HG03045 (cell line): ENCODE data around the gene BANP.
"Not testable (repeated sequence)": the region's sequence is repeated elsewhere in the genome, so short reads cannot be mapped to it uniquely, and the experiment has no call there.

Experiments used
- ATAC-seq: cut with Tn5 transposase; IDR thresholded peaks from one replicate; pipeline ENCODE4 v1.9.1; 2021; ENCODE audit warnings: mild to moderate bottlenecking, moderate library complexity; ENCODE audit not compliant: unreplicated experiment

Gene BANP, protein sequence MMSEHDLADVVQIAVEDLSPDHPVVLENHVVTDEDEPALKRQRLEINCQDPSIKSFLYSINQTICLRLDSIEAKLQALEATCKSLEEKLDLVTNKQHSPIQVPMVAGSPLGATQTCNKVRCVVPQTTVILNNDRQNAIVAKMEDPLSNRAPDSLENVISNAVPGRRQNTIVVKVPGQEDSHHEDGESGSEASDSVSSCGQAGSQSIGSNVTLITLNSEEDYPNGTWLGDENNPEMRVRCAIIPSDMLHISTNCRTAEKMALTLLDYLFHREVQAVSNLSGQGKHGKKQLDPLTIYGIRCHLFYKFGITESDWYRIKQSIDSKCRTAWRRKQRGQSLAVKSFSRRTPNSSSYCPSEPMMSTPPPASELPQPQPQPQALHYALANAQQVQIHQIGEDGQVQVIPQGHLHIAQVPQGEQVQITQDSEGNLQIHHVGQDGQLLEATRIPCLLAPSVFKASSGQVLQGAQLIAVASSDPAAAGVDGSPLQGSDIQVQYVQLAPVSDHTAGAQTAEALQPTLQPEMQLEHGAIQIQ

DNA sequence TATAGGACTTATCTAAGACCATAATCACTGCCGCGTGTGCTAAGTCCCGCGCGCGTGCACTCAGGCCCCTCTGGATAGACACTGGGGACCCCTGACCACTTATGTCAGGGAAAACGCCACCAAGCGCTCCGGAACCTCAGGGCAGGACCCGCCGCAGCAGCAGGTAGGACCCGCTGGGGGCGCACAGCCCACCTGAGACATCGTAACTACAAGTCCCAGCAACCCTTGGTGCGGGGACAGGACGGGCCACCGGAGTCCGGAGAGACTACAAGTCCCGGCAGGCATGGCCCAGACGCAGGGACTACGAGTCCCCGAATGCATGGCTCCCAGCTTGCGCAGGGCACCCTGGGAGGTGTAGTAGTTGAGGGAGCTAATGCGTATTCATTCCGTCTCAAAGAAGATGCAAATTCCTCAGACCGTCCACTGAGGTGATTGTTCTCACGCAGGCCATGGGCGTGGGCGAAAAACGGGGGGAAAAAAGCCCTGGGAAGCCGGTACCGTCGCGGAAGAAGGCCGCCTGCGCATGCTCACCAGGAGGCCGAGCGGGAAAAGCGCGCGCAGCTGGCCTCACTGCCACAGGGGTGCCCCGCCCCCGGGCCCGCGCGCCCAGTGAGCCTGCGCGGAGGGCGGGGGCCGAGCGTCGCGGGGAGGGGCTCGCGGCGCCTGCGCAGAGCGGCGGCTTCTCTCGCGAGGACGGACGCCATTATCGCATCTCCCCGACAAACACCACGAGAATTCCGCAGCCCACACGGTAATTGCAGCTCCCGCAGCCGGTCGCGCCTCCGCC, at the start of gene BANP:
Gene BANP (plus strand): TSS at position 670 of the 787 bp plus-strand sequence. CDS start 23,682 bp downstream, outside the sequence.
- peak; percentile 79 for ATAC-seq

DNA sequence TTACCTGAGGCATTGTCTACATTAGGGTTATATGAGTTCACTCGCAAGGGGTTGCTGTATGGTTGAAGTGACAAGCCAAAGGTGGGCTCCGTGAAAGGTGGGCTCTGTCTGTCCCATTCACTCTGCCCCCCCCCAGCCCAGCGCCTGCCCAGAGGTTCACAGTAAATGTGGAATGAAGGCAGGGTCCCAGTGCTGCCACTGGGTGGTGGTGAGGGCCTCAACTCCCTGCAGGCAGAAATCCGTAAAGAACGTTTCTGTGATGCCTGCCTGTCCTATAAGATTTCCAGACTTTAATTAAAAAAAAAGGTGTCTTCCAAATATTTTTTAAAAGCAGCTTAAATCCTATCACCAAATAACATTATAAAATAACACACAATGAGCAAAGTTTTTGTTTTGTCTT, 46.3 kb upstream of the BANP start:
- not testable (repeated sequence) for ATAC-seq

DNA sequence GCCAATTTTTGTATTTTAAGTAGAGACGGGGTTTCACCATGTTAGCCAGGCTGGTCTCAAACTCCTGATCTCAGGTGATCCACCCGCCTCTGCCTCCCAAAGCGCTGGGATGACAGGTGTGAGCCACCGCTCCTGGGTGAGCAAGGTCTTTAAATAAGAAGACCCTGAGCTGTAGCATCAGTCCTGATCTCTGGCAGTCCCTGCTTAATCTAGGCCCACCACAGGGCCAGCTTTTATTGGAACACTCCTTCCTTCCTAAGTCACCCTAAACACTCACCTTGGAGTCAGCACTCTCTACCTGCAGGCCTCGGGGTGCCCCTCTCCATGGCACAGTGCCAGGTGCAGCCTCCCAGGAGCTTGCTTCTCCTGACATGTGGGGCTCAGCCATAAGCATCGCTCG, 45.7 kb upstream of the BANP start:
- not testable (repeated sequence) for ATAC-seq

DNA sequence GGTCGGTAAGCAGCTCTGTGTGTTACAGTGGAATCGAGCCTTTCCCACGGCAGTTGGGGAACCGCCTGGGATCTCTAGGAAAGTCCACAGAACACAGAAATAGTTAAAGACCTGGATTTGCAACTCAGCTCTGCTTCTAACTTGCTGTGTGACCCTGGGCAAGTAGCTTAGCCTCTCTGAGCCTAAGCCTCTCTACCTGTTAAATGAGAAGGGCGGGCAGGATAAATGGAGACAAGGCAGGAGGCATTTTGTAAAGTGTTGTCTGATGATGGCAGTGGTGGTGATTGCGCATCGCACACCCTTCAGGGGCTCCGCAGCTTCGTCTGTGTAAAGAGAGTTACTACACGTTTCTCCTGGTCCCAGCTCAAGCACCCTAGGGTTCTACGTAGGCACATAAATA, 43.1 kb upstream of the BANP start:
- ATAC-seq: not testable (repeated sequence)

DNA sequence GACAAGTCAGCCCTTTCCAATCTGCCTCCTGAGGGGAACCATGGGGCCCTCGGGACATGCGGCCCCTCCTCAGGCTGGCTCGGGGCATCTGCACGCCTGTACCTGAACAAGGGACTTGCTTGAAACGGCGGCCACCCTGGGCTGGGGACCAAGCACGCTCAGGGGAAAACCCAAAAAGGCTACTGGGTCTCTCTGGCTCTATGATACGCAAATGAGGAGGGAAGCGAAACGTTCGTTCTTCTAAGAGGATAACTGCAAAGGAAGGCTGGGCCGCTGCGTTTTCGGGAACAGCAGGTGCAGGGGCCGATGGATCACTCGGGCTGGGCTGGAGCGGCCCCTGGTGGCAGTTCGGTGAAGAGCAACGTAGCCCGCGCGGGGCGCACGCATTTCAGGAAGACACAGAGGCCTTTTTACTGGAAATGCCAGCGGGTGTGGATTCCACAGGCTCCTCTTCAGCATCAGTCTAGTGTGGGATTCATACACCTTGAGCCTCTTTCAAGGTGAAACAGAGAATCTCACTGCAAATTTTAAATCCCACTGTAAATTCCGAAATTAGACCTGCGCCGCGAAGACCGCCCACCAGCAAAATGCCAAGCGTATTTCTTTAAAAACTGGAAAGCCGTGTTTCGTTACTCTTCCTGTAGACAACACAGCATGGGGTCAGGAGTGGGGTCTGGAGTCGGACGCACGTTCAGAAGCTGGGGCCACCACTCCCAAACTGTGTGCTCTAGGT, 41.9 kb upstream of the BANP start:
- peak; percentile 71 for ATAC-seq

DNA sequence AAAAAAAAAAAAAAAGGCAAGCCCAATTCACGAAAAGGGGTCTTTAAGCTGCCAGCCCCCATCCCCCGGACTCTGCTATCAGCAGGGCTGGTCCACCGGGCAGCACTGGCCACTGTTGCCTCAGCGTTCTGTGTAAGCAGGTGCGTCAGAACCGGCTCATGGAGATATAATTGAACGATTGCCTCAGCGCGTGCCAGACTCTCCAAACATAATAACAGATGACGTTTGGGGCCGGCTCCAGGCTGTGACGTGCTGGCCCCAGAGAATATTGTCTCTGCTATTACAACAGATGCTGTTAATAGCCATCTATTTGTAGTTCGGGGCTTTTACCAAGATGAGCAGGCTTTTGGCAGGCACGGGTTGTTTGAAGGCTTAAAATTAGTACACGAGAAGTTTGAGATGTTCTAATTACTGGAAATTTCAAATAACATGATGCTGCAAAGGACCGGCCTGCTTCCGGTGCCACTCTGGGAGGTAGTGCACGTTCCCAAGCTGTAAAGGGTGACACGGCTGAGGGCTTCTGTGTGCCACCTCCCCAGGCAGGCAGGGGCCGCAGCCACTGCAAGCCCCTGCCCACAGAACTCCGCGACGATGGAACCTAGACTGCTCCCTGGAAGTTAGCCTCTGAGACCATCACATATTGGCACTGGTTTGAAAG, 40.0 kb upstream of the BANP start:
- not testable (repeated sequence) for ATAC-seq

DNA sequence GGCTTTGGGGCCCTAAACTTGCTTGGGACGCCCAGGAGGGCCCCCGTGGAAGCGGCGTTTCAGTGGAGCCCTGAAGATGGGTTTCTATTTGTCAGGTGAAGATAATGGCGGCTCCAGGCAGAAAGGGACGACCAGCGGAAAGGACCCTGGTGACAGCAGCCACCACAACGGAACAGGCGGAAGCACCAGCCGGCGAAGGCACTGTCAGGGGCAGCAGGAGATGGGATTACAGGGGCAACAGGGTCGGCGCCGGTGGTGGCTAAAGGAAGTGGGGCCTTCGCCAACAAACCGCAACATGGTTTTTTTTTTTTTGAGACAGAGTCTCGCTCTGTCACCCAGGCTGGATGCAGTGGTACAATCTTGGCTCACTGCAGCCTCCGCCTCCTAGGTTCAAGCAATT, 38.5 kb upstream of the BANP start:
- ATAC-seq: not testable (repeated sequence)

DNA sequence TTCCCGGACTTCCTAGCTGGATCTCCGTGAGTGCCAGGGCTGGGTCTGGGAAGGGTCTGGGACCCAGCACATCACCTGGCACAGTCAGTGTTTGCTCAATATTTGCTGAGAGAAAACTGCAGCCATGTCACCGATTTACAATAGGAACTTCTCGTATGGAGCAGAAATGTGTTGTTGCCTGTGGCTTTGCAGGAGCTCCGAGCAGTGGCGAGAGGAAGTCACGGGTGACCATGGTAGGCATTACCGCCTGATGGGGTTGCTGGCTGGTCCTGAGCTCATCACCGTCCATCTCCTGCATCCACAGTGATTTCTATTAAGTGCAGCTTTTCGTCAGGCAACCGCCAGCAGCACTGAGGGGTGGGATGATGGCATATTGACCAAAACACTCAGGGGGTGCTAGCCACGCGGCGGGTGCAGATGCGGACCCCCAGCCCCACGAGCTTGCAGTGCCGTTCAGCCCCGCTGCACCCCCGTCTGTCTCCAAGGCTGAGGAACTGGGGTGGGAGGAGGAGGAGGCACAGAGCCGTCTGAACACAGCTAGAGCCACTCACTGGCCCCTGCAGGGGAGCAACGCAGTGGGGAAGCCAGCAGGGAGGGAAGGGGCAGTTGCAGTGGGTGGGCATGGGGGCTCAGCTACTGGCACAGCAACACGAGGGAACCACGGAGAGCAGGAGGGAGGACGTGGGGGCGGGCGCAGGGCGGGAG, 37.1 kb upstream of the BANP start:
- ATAC-seq: not testable (repeated sequence)

DNA sequence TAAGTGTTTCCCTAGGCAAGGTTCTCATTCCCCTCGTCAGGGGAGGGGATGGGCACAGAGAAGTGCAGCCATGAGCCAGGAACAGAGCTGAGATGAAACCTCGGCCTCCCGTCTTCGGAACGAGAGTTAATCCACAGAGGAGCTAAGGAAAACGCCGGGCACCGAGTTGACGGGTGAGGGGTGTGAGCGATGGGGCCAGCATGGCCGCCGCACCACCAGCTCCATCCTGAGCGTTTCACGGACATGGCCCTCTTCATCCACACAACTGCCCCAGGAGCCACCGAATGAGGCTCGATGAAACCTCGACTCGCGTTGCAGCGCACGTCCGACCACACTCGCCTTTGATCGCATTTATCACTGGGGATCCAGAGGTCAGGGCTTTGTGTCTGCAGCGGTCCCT, 36.4 kb upstream of the BANP start:
- no peak for ATAC-seq

DNA sequence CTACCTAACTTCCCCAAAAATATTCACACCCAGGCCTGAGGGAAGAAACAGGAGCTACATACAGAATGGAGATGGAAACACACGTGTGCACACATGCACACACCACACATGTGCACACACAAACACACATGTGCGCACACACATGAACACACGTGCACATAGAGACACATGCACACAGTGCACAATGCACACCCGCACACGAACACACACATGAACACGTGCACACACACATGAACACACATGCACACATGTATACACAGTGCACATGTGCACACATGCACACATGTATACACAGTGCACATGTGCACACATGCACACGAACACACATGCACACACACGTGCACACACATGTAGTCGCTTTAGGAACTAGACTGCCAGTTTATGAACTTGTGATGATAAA, 33.7 kb upstream of the BANP start:
- no peak for ATAC-seq

DNA sequence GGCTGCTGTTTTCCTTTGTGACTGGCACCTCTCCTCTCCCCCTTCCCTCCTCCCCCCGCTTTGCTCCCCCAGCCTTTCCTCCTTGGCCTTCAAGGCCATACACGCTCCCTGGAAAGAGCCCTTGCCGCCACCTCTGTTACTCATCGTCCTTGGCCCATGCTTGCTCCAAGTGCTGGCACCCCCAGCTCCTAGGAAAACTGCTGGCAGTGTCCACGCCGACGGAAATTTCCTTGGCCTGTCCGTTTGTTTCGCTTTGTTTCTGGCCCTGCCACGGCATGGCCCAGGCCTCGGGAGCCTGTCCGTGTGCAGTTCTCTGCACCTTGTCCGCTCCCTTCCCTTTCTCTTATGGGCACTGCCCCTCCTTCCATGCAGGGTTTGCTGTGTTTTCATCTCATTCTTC, 32.9 kb upstream of the BANP start:
- no peak for ATAC-seq

DNA sequence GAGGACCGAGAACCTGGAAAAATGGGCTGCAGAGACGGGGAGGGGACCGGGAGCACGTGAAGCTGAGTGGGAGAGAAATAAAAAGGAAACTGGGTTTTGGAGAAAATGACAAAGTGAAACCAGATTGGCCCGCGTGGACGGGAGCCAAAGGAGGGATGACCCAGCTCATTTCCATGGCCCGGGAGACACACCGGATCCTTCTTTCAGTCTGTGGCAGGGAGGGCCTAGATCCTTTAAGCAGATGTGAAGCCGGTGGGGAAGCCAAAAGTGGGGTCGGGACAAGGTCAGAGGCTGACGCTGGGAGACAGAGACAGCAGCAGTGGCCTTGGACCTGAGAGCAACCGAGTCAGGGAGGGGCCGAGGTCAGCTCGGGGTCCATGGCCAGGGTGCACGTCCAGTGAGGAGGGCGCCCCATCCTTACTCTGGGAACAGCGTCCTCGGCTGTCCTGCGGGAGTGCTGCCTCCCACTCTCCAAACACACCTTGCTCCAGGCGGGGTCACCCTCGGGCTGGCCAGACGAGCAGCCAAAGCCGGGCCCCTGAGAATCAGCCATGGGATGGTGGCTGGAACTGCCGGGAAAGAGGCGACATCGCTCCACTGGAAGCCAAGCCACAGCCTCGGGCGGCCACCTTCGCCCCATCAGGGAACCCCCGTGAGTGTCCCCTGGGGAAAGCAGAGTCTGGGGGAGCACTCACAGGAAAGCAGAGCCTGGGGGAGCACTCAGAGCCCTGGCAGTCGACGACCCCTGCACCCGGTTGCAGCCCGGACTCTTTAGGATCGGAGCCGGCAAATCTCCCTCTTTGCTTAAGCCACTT, 32.2 kb upstream of the BANP start:
- no peak for ATAC-seq

DNA sequence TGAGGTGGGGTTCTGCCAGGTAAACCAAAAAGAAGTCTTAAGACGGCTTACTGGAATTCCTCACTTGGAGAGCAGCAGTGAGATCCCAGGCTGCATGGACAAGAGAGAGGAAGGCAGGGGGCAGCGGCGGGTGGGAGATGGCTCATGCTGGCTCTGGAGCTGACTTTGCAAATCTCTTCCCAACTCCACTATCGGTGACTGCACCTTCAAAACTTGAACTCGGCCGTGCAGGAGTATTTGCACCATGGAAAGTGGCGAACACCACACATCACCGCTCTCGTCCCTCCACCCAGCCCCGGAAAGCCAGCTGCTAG, 31.6 kb upstream of the BANP start:
- ATAC-seq: no peak

DNA sequence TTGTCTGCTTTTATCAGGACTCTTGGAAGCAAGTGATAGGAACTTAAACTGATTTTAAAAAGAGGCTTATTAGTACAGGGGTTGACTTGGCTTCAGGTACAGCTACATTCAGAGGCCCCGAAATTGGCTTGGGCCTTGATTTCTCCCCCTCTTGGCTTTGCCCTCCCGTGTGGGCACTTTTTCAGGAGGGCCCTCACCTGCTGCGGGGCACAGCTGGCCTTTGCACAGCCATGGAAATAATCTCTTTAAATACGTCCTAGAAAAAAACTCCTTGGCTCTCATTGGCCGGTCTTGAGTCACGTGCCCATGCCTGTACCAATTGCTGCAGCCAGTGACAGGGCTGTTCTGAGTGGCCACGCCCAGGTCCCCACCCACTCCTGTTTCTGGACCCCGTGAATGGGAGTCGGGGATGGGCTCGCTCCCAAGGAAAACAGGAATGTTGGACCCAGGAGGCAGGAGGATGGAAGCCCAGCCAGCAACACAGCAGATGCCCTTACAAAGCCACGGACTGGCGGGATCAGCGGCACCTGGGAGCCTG, 29.9 kb upstream of the BANP start:
- ATAC-seq: no peak

DNA sequence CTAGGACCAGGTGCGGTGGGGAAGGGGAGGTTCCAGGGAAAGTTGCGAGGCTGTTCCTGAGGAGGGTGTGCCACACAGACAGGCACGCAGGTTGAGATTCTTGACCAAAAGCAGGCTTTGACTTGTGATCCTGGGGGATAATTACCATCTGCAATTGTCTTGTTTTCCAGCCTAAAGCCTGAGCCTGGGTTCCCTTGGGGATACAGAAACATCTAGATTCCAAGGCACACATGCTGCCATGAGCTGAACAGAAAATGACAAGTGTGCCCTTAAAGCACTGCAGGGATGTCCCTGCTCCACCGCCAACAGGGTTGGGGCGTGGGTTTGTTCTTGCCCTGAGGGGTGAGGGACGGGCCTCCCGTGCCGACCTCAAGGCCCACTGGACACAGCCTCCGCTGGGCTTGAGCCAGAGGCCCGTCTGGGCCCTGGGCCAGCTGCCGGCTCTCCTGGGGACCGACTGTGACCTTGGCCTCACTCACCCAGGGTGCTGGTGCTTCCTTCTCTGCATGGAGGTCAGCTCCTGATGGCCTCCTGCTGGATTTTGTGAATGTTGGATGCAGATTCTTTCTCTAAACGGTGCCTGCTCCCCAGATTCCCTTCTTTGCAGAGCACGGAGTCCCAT, 28.9 kb upstream of the BANP start:
- no peak for ATAC-seq

DNA sequence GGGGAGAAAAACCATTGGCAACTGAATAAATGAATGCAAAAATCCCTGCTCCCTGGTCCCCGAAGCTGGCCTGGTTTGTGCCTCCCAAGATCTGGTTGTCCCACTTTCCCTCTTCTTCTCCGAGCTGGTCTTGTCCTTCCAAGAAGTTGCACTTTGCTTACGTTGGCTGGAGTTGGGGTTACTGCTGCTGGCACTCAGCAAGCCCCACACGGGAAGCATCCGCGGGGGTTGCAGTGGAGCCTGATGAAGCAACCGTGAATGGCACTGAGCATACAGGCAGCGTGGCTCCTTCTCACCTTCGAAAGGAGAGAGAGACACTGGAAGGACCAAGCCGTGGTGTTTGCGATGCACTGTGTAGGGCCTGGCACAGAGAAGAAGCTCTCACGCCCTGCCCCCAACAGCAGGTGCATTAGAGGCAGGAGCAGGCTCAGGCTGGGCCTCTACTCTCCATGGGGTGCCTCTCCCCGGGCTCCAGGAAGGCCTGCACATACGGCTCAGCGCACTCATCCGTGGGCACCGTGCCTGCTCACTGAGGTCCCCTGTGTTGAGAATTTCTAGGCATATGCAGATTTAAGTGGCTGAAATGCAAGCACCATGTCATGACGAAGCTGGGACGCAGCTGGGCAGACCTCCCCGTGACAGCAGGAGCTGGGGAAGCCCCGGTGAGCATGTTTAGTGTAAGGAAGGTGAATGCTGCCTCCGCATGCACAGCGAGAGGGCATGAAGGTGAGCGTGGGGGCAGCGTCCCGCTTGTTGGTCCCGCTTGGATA, 27.0 kb upstream of the BANP start:
- ATAC-seq: no peak

DNA sequence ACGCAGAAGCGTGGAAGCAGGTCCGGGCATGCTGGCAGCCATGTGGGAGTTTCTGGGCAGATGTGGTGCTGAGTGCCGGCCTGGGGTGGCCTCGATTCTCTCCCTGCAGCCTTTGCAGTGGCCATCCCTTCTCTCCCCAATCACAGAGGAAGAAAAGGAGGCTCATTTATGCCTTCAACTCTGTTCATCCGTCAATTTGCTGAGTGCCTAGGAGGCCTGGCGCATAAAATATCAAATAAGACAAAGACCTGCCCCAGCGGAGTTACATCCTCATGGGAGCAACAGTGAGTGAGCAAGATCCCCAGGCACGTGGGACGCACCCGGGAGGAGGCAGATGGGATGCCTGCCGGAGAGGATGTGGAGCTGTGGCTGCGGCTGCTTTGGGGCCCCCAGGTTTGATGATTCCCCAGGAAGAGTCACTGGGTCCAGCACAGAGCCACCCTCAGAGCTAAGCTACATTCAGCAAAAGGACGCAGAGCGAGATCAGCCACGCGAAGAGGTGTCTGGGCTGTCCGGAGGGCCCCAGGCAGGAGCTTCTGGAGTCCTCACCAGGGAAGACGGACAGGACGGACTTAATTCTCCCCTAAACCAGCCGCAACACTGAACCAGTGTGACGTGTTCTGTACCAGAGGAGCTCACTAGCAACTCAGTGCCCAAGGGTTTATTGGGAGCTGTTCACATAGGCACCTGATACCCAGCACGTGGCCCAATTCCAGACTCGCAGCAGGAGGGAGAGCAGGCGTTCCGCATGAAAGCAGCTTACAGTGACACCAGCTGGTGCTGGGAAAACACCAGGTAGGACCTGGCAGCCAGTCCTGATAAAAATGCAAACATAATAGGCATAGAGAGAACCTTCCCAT, 26.2 kb upstream of the BANP start:
- no peak for ATAC-seq
